ENCODE data around the gene UQCR10. TPM values are rescaled to one million over a fixed set of nuclear protein-coding genes. Genes with fewer than 3 reads are reported as not detected.
A peak's percentile ranks its signal among the peaks of the same experiment; 100 is the strongest.

Gene UQCR10
- total RNA-seq, 8 experiments from 2014 or later: 159 to 223 (median 194) TPM

- Histone ChIP-seq H3K4me1 (replicated peaks in 1 of 2) (no peaks in the 10 kb centered on the region), H3K4me3 (no peak overlapping the region), H3K27ac (no peak overlapping the region)
- in situ Hi-C loops (cut with MboI; ENCODE audit: low pct_unique_long_range_greater_than_20kb in 2 of 9, low sequenced_read_pairs in 9 of 9, unreplicated experiment in 9 of 9): loop anchor here in 2 of 9 experiments (25.0 kb wide), 2 partner anchors 171 to 196 kb away; no protein-coding TSS in a partner anchor
- WGBS, 10 experiments: 20 to 100% (median 82%) methylated on average over 1 of the region's 2 CpGs; no CpG with 5 or more reads in 7 of the 10 experiments
- peak in 4 of 8 experiments; percentile 26 to 56 (median 51) for ATAC-seq (replicated peaks in 6 of 8)
Observed at GRCh38 chr22:29816128-29816527, 49.0 kb downstream of the UQCR10 start.

- Histone ChIP-seq H3K27ac (no peak overlapping the region), H3K4me3 (no peak overlapping the region), H3K4me1 (replicated peaks in 1 of 2) (no peaks in the 10 kb centered on the region)
- no peak for ATAC-seq (replicated peaks in 6 of 8)
- WGBS, 10 experiments: 73 to 95% (median 77%) methylated on average over 2 to 4 of the region's 6 CpGs; no CpG with 5 or more reads in 7 of the 10 experiments
- in situ Hi-C loops (cut with MboI; ENCODE audit: low pct_unique_long_range_greater_than_20kb in 2 of 9, low sequenced_read_pairs in 9 of 9, unreplicated experiment in 9 of 9): loop anchor here in 2 of 9 experiments (25.0 kb wide), 2 partner anchors 171 to 196 kb away; no protein-coding TSS in a partner anchor
Observed at GRCh38 chr22:29816539-29816938, 49.4 kb downstream of the UQCR10 start.

- Histone ChIP-seq H3K4me1 (replicated peaks in 1 of 2) (no peaks in the 10 kb centered on the region), H3K27ac (no peak overlapping the region), H3K4me3 (no peak overlapping the region)
- in situ Hi-C loops (cut with MboI; ENCODE audit: low pct_unique_long_range_greater_than_20kb in 2 of 9, low sequenced_read_pairs in 9 of 9, unreplicated experiment in 9 of 9): loop anchor here in 2 of 9 experiments (25.0 kb wide), 2 partner anchors 170 to 195 kb away; no protein-coding TSS in a partner anchor
- WGBS, 10 experiments: 75 to 100% (median 100%) methylated on average over 1 of the region's 2 CpGs; no CpG with 5 or more reads in 7 of the 10 experiments
- ATAC-seq (replicated peaks in 6 of 8): no peak
Observed at GRCh38 chr22:29816980-29817379, 49.8 kb downstream of the UQCR10 start.

GRCh38 chr22:29817724-29818123, 50.6 kb downstream of the UQCR10 start:
- H3K4me3 ChIP-seq: no peak overlapping the region
- H3K4me1 ChIP-seq (replicated peaks in 1 of 2): no peaks in the 10 kb centered on the region
- no peak overlapping the region for H3K27ac ChIP-seq
- ATAC-seq (replicated peaks in 6 of 8): no peak
- WGBS, 10 experiments: 88 to 100% (median 100%) methylated on average over 1 of the region's 1 CpG; no CpG with 5 or more reads in 3 of the 10 experiments
- in situ Hi-C loops (cut with MboI; ENCODE audit: low pct_unique_long_range_greater_than_20kb in 2 of 9, low sequenced_read_pairs in 9 of 9, unreplicated experiment in 9 of 9): loop anchor here in 2 of 9 experiments (25.0 kb wide), 2 partner anchors 170 to 195 kb away; no protein-coding TSS in a partner anchor

- no peak for ATAC-seq (replicated peaks in 6 of 8)
- H3K27ac ChIP-seq: no peak overlapping the region
- no peak overlapping the region for H3K4me3 ChIP-seq
- in situ Hi-C loops (cut with MboI; ENCODE audit: low pct_unique_long_range_greater_than_20kb in 2 of 9, low sequenced_read_pairs in 9 of 9, unreplicated experiment in 9 of 9): loop anchor here in 2 of 9 experiments (25.0 kb wide), 2 partner anchors 168 to 193 kb away; no protein-coding TSS in a partner anchor
- H3K4me1 ChIP-seq (replicated peaks in 1 of 2): no peaks in the 10 kb centered on the region
- 67 to 100% (median 83%) methylated on average over 1 to 2 of the region's 2 CpGs; no CpG with 5 or more reads in 7 of the 10 experiments for WGBS, 10 experiments
Observed at GRCh38 chr22:29819501-29819900, 52.3 kb downstream of the UQCR10 start.

Other genes with a start within 250 kb of the UQCR10 start
- 10 to 100 TPM; 24.1 to 85.2 (median 44.1) TPM for gene THOC5, start 213.6 kb upstream of the UQCR10 start, total RNA-seq
- 100 to 1,000 TPM in 4 of 8 experiments, 10 to 100 TPM in 4; 26.7 to 178 (median 115) TPM for gene NIPSNAP1, start 186.3 kb upstream of the UQCR10 start, total RNA-seq
- gene NF2, start 163.7 kb upstream of the UQCR10 start, total RNA-seq: 10 to 100 TPM; 20.3 to 51.2 (median 34.8) TPM
- 1 to 10 TPM in 4 of 8 experiments, under 1 TPM in 4; 0.13 to 3.4 (median 1.0) TPM for gene CABP7, start 47.4 kb upstream of the UQCR10 start, total RNA-seq
- 10 to 100 TPM; 16.7 to 36.2 (median 26.5) TPM for gene ZMAT5, start 362 bp upstream of the UQCR10 start, total RNA-seq
- 10 to 100 TPM; 17.8 to 70.7 (median 35.2) TPM for gene ASCC2, start 70.9 kb downstream of the UQCR10 start, total RNA-seq
- gene MTMR3, start 115.8 kb downstream of the UQCR10 start, total RNA-seq: 10 to 100 TPM; 16.9 to 50.3 (median 21.6) TPM